PFSK-1 (cell line): ENCODE data around the gene OTULINL.

Source experiments
- TAF1 ChIP-seq: IDR thresholded peaks from 2 replicates; pipeline ENCODE4 v1.6.1; 2012; ENCODE audit warnings: low read length, control low read depth, borderline replicate concordance; ENCODE audit not compliant: insufficient read depth
- TF ChIP-seq, protein P1 (sequence below), 2 experiments: IDR thresholded peaks; 2 replicates each; pipeline versions ENCODE4 v1.6.1 to v1.8.0; 2011 to 2012; ENCODE audit warnings: low read depth in 2 of 2, low read length in 2 of 2, control low read depth in 1 of 2, inconsistent platforms in 1 of 2, mild to moderate bottlenecking in 1 of 2, moderate library complexity in 1 of 2; ENCODE audit not compliant: insufficient read depth in 1 of 2

DNA sequence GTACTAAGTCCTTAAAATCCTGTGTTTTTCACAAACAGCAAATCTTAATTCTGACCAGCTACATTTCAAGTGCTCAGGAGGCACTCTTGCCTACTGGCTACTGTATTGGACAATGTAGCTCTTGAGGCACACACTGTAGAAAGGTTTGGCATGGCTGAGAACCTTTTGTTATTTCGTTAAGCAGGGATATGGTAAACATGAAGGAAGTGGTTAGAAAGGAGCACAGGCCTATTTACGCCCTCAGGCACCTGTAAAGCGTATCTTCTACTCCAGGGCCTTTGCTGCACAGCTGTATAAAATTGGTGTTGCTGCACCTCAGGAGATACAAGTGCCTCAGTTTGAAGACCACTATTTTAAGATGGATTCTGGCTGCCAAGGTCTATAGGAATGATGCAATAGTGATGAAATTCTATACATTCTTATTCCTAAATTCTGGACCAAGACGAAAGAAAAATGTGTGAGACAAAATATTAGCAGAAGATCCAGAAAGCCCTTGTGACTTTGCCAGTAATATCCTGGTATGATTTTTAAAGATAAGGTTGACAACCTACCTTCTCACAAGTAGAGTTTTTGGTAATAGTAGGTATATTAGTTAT lies 73.7 kb downstream of the OTULINL start:
- TF ChIP-seq, protein P1, sequence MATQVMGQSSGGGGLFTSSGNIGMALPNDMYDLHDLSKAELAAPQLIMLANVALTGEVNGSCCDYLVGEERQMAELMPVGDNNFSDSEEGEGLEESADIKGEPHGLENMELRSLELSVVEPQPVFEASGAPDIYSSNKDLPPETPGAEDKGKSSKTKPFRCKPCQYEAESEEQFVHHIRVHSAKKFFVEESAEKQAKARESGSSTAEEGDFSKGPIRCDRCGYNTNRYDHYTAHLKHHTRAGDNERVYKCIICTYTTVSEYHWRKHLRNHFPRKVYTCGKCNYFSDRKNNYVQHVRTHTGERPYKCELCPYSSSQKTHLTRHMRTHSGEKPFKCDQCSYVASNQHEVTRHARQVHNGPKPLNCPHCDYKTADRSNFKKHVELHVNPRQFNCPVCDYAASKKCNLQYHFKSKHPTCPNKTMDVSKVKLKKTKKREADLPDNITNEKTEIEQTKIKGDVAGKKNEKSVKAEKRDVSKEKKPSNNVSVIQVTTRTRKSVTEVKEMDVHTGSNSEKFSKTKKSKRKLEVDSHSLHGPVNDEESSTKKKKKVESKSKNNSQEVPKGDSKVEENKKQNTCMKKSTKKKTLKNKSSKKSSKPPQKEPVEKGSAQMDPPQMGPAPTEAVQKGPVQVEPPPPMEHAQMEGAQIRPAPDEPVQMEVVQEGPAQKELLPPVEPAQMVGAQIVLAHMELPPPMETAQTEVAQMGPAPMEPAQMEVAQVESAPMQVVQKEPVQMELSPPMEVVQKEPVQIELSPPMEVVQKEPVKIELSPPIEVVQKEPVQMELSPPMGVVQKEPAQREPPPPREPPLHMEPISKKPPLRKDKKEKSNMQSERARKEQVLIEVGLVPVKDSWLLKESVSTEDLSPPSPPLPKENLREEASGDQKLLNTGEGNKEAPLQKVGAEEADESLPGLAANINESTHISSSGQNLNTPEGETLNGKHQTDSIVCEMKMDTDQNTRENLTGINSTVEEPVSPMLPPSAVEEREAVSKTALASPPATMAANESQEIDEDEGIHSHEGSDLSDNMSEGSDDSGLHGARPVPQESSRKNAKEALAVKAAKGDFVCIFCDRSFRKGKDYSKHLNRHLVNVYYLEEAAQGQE (IDR thresholded peaks at IDR 0.05; ENCODE audit: insufficient read depth in 1 of 2, low read depth in 2 of 2, low read length in 2 of 2), result no peak
- no peak for TF ChIP-seq TAF1
